KMS-11 (cell line): Measurements from ENCODE around the gene AQP4.

Experiments used
- H2AFZ ChIP-seq: fragments of 200-600 bp; sonication (generic); 2 replicates; pipeline ENCODE4 v1.6.1; 2016; ENCODE audit warnings: antibody characterized with exemption, mixed run types, low read depth
- H3K27ac ChIP-seq: fragments of 200-600 bp; sonication (generic); 2 replicates; pipeline ENCODE4 v1.6.1; 2016; ENCODE audit warnings: mild to moderate bottlenecking, mixed run types
- H3K27me3 ChIP-seq: fragments of 200-600 bp; sonication (generic); 2 replicates; pipeline ENCODE4 v1.6.1; 2017; ENCODE audit warnings: mild to moderate bottlenecking, low read depth, mixed run types, moderate library complexity; ENCODE audit not compliant: insufficient read depth
- H3K36me3 ChIP-seq: fragments of 200-600 bp; sonication (generic); 2 replicates; pipeline ENCODE4 v1.6.1; 2017; ENCODE audit warnings: mild to moderate bottlenecking, mixed run types; ENCODE audit not compliant: insufficient read depth
- H3K4me1 ChIP-seq: fragments of 200-600 bp; sonication (generic); 2 replicates; pipeline ENCODE4 v1.6.1; 2016; ENCODE audit warnings: mild to moderate bottlenecking, low read depth, mixed run types; ENCODE audit not compliant: poor library complexity, severe bottlenecking
- H3K4me2 ChIP-seq: fragments of 200-600 bp; sonication (generic); 2 replicates; pipeline ENCODE4 v1.7.0; 2016; ENCODE audit warnings: mild to moderate bottlenecking, mixed run types
- H3K4me3 ChIP-seq: fragments of 200-600 bp; sonication (generic); IDR thresholded peaks from 2 replicates; pipeline ENCODE4 v1.6.1; 2017; ENCODE audit warnings: low read depth, low read length, mixed read lengths; ENCODE audit not compliant: insufficient read depth
- H3K79me2 ChIP-seq: fragments of 200-600 bp; sonication (generic); 2 replicates; pipeline ENCODE4 v1.6.1; 2016; ENCODE audit warnings: low read depth, mixed run types; ENCODE audit not compliant: insufficient read depth
- H3K9ac ChIP-seq: fragments of 200-600 bp; sonication (generic); 2 replicates; pipeline ENCODE4 v1.6.1; 2016; ENCODE audit warnings: mild to moderate bottlenecking, mixed run types
- H4K20me1 ChIP-seq: fragments of 200-600 bp; sonication (generic); 2 replicates; pipeline ENCODE4 v1.6.1; 2016; ENCODE audit warnings: mild to moderate bottlenecking, mixed run types; ENCODE audit not compliant: insufficient read depth
- TF ChIP-seq, protein P1 (sequence below): fragments of 200-600 bp; sonication (generic); conservative IDR thresholded peaks from 2 replicates; pipeline ENCODE4 v1.6.1; 2017; ENCODE audit warnings: low read depth, mild to moderate bottlenecking, antibody characterized with exemption, low read length, moderate library complexity, mixed read lengths

The AQP4 gene

DNA sequence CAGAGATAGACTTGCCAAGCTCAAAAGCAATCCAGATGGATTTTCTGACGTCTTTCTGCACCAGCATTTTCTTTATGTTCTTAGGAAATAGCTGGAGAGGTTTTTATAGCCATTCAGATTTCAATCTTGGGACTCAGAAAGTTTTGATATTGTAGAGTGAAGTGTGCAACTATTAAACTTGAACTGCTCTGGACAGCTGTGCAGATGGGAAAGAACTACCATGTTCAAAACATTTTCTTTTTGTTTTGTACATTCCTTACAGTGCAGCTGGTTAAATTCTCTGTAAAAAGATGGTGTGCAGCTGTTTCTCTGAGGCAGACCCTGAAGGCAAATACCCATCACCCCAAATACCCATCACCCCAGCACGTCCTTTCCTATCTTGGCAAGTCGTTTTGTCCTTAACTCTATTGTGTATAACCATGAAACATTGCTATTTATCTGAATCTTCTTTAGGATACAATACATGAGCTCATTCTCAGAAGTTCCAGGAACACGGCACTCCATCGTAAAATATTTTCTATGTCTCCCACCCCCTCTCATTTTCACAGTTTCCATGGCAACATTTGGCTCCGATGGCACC lies 38.8 kb downstream of the AQP4 start:
- Histone ChIP-seq H3K4me3 (no peak overlapping the region), H4K20me1 (no peaks in the 10 kb centered on the region), H3K27me3 (no peaks in the 10 kb centered on the region), H3K27ac (no peak overlapping the region), H3K4me1 (no peaks in the 10 kb centered on the region), H2AFZ (no peak overlapping the region), H3K4me2 (no peak overlapping the region), H3K9ac (no peak overlapping the region), H3K36me3 (no peaks in the 10 kb centered on the region), H3K79me2 (no peaks in the 10 kb centered on the region)
- TF ChIP-seq, protein P1, sequence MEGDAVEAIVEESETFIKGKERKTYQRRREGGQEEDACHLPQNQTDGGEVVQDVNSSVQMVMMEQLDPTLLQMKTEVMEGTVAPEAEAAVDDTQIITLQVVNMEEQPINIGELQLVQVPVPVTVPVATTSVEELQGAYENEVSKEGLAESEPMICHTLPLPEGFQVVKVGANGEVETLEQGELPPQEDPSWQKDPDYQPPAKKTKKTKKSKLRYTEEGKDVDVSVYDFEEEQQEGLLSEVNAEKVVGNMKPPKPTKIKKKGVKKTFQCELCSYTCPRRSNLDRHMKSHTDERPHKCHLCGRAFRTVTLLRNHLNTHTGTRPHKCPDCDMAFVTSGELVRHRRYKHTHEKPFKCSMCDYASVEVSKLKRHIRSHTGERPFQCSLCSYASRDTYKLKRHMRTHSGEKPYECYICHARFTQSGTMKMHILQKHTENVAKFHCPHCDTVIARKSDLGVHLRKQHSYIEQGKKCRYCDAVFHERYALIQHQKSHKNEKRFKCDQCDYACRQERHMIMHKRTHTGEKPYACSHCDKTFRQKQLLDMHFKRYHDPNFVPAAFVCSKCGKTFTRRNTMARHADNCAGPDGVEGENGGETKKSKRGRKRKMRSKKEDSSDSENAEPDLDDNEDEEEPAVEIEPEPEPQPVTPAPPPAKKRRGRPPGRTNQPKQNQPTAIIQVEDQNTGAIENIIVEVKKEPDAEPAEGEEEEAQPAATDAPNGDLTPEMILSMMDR = no peak

DNA sequence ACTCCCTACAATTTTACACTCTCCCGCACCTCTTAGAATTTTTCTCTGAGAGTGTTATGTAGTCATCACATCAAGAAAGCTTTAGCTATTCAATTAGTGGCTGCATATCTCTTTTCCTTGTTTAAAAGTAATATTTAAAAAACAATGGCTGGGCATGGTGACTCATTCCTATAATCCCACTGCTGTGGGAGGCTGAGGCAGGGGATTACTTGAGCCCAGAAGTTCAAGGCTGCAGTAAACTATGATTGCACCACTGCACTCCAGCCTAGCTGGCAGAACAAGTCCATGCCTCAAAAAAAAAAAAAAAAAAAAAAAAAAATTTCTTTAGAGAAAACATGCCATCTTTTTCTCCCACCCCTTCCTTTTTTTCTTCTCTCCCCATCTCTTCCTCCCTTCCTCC lies 44.3 kb downstream of the AQP4 start:
- no peak overlapping the region for H3K4me2 ChIP-seq
- H3K4me1 ChIP-seq = no peaks in the 10 kb centered on the region
- no peaks in the 10 kb centered on the region for H3K36me3 ChIP-seq
- no peaks in the 10 kb centered on the region for H4K20me1 ChIP-seq
- H2AFZ ChIP-seq = no peak overlapping the region
- no peaks in the 10 kb centered on the region for H3K27me3 ChIP-seq
- no peak overlapping the region for H3K4me3 ChIP-seq
- no peaks in the 10 kb centered on the region for H3K79me2 ChIP-seq
- TF ChIP-seq, protein P1 = no peak
- no peak overlapping the region for H3K9ac ChIP-seq
- no peak overlapping the region for H3K27ac ChIP-seq

DNA sequence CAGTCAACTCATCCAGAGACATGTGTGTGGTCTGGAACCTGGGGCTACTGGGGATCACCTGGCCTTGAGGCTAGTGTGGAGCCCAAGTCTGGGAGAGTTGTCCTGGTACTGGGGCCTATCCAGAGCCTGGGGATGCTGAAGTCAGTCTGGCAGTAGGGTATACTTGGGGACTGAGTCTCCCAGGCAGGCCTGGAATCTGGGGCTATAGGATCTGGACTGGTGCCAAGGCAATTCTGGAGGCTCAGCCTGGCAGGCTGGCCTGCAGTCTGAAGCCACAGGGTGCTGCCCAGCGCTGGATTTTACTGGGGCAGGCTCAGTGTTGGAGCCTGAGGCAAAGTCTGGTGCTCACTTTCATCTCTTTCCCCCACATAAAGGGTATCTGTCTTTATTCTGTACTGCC lies 46.5 kb downstream of the AQP4 start:
- Histone ChIP-seq H3K27ac (no peak overlapping the region), H4K20me1 (no peaks in the 10 kb centered on the region), H2AFZ (no peak overlapping the region), H3K4me2 (no peak overlapping the region), H3K36me3 (no peaks in the 10 kb centered on the region), H3K27me3 (no peaks in the 10 kb centered on the region), H3K4me3 (no peak overlapping the region), H3K79me2 (no peaks in the 10 kb centered on the region), H3K9ac (no peak overlapping the region), H3K4me1 (no peaks in the 10 kb centered on the region)
- TF ChIP-seq, protein P1 = no peak

DNA sequence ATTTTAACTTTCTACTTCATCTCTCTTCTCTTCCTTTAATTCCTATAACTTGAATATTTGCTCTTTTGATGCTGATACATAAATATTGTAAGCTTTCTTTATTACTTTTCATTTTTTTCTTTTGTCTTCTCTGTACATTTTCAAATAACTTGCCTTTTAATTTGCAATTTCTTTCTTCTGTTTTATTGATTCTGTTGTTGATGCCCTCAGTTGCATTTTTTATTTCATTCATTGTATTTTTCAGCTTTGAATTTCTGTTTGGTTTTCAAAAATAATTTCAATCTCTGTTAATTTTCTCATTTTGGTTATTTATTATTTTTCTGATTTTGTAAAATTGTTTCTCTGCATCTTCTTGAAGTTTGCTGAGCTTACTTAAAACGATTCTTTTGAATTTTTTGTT lies 47.0 kb downstream of the AQP4 start:
- Histone ChIP-seq H3K4me3 (no peak overlapping the region), H2AFZ (no peak overlapping the region), H4K20me1 (no peaks in the 10 kb centered on the region), H3K4me2 (no peak overlapping the region), H3K36me3 (no peaks in the 10 kb centered on the region), H3K9ac (no peak overlapping the region), H3K4me1 (no peaks in the 10 kb centered on the region), H3K79me2 (no peaks in the 10 kb centered on the region), H3K27ac (no peak overlapping the region), H3K27me3 (no peaks in the 10 kb centered on the region)
- TF ChIP-seq, protein P1 = no peak
